Dendritic cell treated with granulocyte-macrophage colony-stimulating factor and Interleukin-4, amounts not matched to agents 40 ng/mL and 50 ng/mL, for 4 days (primary cell): ENCODE results near the gene STUB1.
A peak's percentile ranks its signal among the peaks of the same experiment; 100 is the strongest.

Experiments used
- H3K27ac Mint-ChIP-seq: one replicate; pipeline ENCODE4 v1.8.0; 2022; ENCODE audit warnings: mild to moderate bottlenecking, mixed read lengths
- H3K27me3 Mint-ChIP-seq: one replicate; pipeline ENCODE4 v1.8.0; 2022; ENCODE audit warnings: mild to moderate bottlenecking, mixed read lengths
- H3K36me3 Mint-ChIP-seq: one replicate; pipeline ENCODE4 v1.8.0; 2022; ENCODE audit warnings: low read depth, mixed read lengths
- H3K4me1 Mint-ChIP-seq: one replicate; pipeline ENCODE4 v1.8.0; 2022; ENCODE audit warnings: low read depth, mixed read lengths
- H3K4me3 Mint-ChIP-seq: one replicate; pipeline ENCODE4 v1.8.0; 2022; ENCODE audit warnings: mild to moderate bottlenecking, moderate library complexity, mixed read lengths
- H3K9me3 Mint-ChIP-seq: one replicate; pipeline ENCODE4 v1.8.0; 2022; ENCODE audit warnings: mixed read lengths
- intact Hi-C: fragments of 100-400 bp; cut with micrococcal nuclease; formaldehyde crosslinking; loops from one replicate; pipeline ENCODE4 v1.15.0; 2022

Gene STUB1

DNA sequence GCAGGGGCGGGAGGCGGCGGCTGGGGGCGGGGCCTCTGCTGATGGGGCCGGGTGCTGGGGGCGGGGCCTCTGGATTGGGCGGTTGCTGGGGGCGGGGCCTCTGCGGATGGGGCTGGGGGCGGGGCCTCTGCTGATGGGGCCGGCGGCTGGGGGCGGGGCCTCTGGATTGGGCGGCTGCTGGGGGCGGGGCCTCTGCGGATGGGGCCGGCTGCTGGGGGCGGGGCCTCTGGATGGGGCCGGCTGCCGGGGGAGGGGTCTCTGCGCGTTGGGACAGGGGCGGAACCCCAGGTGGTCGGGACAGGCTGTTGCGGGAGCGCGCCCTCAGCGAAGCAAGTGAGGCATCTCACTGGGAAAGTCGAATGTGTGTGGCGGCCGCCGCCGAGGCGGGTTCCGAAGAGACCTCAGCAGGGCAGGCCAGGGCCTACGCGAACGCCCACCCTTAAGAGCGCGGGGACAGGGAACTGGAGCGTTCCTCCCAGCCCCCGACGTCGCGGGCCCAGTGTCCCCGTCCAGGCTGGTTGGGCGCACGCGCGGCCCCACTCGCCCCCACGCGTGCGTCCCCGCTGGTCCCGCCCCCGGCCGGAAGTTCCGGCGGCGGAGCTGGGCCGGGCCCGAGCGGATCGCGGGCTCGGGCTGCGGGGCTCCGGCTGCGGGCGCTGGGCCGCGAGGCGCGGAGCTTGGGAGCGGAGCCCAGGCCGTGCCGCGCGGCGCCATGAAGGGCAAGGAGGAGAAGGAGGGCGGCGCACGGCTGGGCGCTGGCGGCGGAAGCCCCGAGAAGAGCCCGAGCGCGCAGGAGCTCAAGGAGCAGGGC lies at the start of gene STUB1:
TSS of gene STUB1 (plus strand) at position 597 of the 811 bp plus-strand sequence. CDS start at position 713, 116 bp downstream.
- Mint-ChIP-seq H3K27me3 (peaks cover 31% of the 10 kb centered on the region), H3K27ac (peak within 1 kb of the TSS; percentile 88), H3K9me3 (no peaks in the 10 kb centered on the region), H3K4me3 (peak within 1 kb of the TSS; percentile 84), H3K4me1 (peaks cover 57% of the 10 kb centered on the region), H3K36me3 (peaks cover 43% of the 10 kb centered on the region)
- intact Hi-C loops = no loop called here

DNA sequence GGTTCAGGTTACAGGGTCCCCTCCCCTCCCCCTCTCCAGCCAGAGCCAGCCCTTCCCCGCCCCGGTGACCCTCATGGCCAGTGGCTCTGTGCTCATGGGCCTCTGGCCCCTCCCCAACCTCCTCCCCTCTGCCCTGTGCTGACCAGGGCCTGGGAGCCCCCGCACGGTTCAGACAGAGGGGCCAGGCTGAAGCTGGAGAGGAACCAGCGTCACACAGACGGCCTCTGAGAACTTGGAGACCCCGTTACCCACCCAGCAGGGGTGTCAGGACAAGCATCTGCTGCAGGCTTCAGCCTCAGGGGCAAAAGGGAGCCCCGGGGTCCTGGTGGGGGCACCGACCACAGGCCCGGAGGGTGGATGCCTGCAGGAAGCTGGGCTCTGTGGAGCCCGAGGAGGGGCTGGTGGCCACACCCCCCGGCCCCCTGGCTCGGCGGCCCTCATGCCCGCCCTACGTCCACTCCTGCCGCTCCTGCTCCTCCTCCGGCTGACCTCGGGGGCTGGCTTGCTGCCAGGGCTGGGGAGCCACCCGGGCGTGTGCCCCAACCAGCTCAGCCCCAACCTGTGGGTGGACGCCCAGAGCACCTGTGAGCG lies 49.3 kb upstream of the STUB1 start, which contains the start of gene WFIKKN1:
TSS of gene WFIKKN1 (plus strand) at position 171 of the 591 bp plus-strand sequence. CDS start at position 440, 269 bp downstream.
- H3K4me3 Mint-ChIP-seq = no peak within 1 kb of the TSS
- H3K4me1 Mint-ChIP-seq = peaks cover 14% of the 10 kb centered on the region
- peak within 1 kb of the TSS; percentile 12 for H3K27ac Mint-ChIP-seq
- no peaks in the 10 kb centered on the region for H3K9me3 Mint-ChIP-seq
- peaks cover 8% of the 10 kb centered on the region for H3K27me3 Mint-ChIP-seq
- intact Hi-C loops = no loop called here
- peaks cover 63% of the 10 kb centered on the region for H3K36me3 Mint-ChIP-seq

DNA sequence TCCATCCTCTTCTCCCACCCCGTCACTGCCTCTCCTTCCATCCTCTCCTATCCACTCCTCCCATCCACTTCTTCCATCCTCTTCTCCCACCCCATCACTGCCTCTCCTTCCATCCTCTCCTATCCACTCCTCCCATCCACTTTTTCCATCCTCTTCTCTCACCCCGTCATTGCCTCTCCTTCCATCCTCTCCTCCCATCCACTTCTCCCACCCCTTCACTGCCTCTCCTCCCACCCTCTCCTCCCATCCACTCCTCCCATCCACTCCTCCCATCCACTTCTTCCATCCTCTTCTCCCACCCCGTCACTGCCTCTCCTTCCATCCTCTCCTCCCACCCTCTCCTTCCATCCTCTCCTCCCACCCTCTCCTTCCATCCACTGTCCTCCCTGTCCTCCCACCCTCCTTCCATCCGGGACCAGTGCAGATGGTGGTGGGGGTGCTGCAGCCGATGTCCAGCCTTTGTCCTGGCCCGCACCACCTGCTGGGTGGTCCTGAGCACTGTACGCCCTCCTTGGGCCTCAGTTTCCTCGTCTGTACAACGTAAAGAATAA lies 48.3 kb upstream of the STUB1 start:
- H3K9me3 Mint-ChIP-seq = no peaks in the 10 kb centered on the region
- H3K4me1 Mint-ChIP-seq = peaks cover 14% of the 10 kb centered on the region
- H3K27ac Mint-ChIP-seq = no peak overlapping the region
- H3K27me3 Mint-ChIP-seq = peaks cover 8% of the 10 kb centered on the region
- H3K4me3 Mint-ChIP-seq = no peak overlapping the region
- H3K36me3 Mint-ChIP-seq = peaks cover 61% of the 10 kb centered on the region
- intact Hi-C loops = no loop called here

DNA sequence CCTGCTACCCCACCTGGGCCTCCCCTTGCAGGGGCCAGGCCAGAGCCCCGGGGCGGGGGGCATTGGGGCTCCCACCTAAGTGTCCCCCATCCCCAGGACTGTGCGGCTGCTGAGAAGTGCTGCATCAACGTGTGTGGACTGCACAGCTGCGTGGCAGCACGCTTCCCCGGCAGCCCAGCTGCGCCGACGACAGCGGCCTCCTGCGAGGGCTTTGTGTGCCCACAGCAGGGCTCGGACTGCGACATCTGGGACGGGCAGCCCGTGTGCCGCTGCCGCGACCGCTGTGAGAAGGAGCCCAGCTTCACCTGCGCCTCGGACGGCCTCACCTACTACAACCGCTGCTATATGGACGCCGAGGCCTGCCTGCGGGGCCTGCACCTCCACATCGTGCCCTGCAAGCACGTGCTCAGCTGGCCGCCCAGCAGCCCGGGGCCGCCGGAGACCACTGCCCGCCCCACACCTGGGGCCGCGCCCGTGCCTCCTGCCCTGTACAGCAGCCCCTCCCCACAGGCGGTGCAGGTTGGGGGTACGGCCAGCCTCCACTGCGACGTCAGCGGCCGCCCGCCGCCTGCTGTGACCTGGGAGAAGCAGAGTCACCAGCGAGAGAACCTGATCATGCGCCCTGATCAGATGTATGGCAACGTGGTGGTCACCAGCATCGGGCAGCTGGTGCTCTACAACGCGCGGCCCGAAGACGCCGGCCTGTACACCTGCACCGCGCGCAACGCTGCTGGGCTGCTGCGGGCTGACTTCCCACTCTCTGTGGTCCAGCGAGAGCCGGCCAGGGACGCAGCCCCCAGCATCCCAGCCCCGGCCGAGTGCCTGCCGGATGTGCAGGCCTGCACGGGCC lies 47.5 kb upstream of the STUB1 start:
- no peak overlapping the region for H3K27ac Mint-ChIP-seq
- peaks cover 19% of the 10 kb centered on the region for H3K4me1 Mint-ChIP-seq
- peaks cover 9% of the 10 kb centered on the region for H3K27me3 Mint-ChIP-seq
- H3K9me3 Mint-ChIP-seq = no peaks in the 10 kb centered on the region
- H3K36me3 Mint-ChIP-seq = peaks cover 54% of the 10 kb centered on the region
- no peak overlapping the region for H3K4me3 Mint-ChIP-seq
- intact Hi-C loops = no loop called here

DNA sequence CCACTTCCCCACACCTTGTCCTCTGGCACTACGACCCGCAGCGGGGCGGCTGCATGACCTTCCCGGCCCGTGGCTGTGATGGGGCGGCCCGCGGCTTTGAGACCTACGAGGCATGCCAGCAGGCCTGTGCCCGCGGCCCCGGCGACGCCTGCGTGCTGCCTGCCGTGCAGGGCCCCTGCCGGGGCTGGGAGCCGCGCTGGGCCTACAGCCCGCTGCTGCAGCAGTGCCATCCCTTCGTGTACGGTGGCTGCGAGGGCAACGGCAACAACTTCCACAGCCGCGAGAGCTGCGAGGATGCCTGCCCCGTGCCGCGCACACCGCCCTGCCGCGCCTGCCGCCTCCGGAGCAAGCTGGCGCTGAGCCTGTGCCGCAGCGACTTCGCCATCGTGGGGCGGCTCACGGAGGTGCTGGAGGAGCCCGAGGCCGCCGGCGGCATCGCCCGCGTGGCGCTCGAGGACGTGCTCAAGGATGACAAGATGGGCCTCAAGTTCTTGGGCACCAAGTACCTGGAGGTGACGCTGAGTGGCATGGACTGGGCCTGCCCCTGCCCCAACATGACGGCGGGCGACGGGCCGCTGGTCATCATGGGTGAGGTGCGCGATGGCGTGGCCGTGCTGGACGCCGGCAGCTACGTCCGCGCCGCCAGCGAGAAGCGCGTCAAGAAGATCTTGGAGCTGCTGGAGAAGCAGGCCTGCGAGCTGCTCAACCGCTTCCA lies 46.7 kb upstream of the STUB1 start:
- Mint-ChIP-seq H3K4me3 (no peak overlapping the region), H3K4me1 (peaks cover 26% of the 10 kb centered on the region), H3K9me3 (no peaks in the 10 kb centered on the region), H3K27ac (no peak overlapping the region), H3K27me3 (peaks cover 11% of the 10 kb centered on the region), H3K36me3 (peaks cover 46% of the 10 kb centered on the region)
- intact Hi-C loops = no loop called here

DNA sequence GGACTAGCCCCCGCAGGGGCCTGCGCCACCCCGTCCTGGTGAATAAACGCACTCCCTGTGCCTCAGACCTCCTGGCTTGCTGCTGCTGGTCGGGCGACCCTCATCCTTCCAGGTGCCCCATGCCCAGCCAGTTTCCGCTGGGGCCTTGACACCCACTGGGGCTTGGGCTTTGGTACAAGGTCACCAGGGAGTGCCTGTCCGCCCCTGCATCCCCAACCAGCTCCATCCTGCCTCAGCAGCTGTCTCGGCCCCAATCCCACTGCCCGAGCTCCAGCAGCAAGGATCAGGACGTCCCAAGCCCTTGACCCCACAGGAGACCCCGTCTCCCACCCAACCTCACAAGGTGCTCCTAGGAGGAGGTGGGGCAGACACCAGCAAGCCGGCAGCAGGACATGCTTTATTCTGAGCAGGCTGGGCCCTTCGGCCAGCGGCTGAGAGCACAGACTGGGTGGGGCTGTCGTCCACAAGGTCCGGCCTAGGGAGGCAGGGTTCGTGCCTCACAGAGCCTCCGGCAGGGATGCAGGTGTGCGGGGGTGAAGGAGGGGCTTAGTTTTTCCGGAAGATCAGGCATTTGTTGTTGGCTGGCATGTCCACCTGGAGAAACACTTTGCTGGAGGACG lies 46.0 kb upstream of the STUB1 start:
- Mint-ChIP-seq H3K4me3 (peak overlapping the region; percentile 40), H3K27ac (no peak overlapping the region), H3K36me3 (peaks cover 39% of the 10 kb centered on the region), H3K27me3 (peaks cover 11% of the 10 kb centered on the region), H3K9me3 (no peaks in the 10 kb centered on the region), H3K4me1 (peaks cover 26% of the 10 kb centered on the region)
- intact Hi-C loops = no loop called here

DNA sequence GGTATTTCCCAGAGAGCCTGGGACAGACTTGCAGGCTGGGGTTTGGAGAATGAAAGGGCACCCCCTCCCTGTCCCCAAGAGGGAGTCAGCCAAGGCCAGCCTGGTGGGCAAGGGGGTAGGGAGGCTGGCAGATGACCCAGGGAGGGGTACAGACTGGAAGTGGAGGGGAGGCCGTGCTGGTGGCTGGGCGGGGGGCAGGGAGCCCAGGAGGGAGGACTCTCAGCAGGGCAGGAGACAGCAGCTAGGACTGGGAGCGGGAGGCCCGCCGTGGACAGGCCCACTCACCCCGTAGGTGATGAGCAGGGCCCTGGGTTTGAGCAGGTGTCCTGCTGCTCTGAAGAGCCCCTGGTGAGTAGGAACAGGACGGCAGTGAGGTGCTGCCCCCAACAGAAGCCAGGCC lies 45.2 kb upstream of the STUB1 start:
- H3K9me3 Mint-ChIP-seq = no peaks in the 10 kb centered on the region
- peaks cover 26% of the 10 kb centered on the region for H3K4me1 Mint-ChIP-seq
- intact Hi-C loops = no loop called here
- H3K27me3 Mint-ChIP-seq = peaks cover 11% of the 10 kb centered on the region
- peaks cover 34% of the 10 kb centered on the region for H3K36me3 Mint-ChIP-seq
- peak overlapping the region; percentile 70 for H3K4me3 Mint-ChIP-seq
- H3K27ac Mint-ChIP-seq = no peak overlapping the region

DNA sequence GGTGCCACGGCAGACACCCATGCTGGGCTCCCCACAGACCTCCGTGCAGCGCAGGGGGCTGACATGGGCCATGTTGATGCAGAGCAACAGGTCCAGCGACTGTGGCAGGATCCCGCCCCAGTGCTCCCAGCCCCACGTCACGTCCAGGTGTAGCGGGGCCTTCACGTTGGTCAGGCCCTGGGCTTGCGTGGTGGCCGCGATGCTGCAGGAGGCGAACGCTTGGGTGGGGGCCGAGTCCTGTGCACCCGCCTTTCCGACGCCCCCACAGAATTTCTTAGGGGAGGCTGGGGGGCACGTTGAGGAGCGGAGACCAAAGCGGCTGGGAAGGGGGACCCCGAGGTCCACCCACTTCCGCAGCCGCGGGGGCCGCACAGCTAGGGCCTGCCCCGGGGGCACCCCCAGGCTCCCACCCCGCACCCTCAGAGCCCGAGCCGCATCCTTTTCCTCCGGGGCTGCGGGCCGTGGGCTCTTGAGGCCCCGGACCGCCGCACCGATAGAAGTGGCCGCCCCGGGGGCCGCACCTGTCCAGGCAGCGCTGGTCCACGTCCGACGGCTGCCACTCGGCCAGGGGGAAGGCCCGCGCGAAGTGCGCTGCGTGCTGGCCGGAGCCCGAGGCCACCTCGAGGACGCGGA lies 44.5 kb upstream of the STUB1 start:
- H3K4me1 Mint-ChIP-seq = peaks cover 32% of the 10 kb centered on the region
- peaks cover 34% of the 10 kb centered on the region for H3K36me3 Mint-ChIP-seq
- intact Hi-C loops = loop anchor here (1.0 kb wide), 1 partner anchor 46 kb away; no protein-coding TSS in a partner anchor
- H3K9me3 Mint-ChIP-seq = no peaks in the 10 kb centered on the region
- peaks cover 11% of the 10 kb centered on the region for H3K27me3 Mint-ChIP-seq
- peak overlapping the region; percentile 97 for H3K4me3 Mint-ChIP-seq
- peak overlapping the region; percentile 94 for H3K27ac Mint-ChIP-seq

DNA sequence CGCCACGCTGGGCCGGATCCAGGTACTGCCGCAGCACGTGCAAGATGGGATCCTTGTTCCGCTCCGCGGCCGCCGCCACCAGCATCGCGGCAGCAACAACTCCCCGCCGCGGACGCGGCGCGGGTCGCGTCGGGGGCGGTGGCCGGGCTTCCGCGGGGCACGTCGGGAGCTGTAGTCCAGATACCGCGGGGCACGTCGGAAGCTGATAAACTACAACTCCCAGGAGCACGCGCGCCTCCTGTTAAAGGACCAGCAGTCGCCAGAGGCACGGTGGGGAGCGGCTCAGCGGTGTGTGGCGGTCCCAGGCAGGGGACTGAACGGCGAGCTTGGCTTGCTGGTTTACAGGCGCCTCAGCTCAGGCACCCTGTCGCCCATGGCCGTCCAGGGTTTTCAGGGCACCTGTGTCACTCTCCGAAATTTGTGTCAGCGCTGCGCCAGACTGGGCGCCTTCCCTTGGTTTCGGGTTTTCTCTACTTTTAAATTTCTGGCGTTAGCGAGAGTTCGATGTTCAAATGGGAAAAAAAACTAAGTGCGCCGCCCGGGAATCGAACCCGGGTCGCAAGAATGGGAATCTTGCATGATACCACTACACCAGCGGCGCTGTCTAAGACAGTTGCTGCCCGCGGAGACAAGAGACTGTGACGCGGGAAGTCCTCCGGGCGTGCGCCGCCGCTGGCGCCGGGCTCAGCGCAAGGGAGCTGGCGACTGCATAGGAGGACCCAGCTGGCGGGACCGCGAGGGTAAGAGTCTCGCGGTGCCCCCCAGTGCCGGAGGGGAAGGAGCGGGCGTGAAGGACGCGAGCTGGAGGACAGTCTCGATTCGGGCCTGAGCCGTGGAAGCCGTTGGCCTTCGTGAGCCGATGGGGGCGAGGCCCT lies 43.8 kb upstream of the STUB1 start, which contains the start of gene METTL26:
TSS of gene METTL26 (minus strand) at position 100 of the 875 bp plus-strand sequence. CDS start at position 85, 15 bp downstream.
- H3K9me3 Mint-ChIP-seq = no peaks in the 10 kb centered on the region
- peaks cover 34% of the 10 kb centered on the region for H3K36me3 Mint-ChIP-seq
- H3K4me1 Mint-ChIP-seq = peaks cover 30% of the 10 kb centered on the region
- H3K27me3 Mint-ChIP-seq = peaks cover 7% of the 10 kb centered on the region
- intact Hi-C loops = loop anchor here (1.0 kb wide), 2 partner anchors 24 to 47 kb away; no protein-coding TSS in a partner anchor
- peak within 1 kb of the TSS; percentile 97 for H3K4me3 Mint-ChIP-seq
- peak within 1 kb of the TSS; percentile 94 for H3K27ac Mint-ChIP-seq

DNA sequence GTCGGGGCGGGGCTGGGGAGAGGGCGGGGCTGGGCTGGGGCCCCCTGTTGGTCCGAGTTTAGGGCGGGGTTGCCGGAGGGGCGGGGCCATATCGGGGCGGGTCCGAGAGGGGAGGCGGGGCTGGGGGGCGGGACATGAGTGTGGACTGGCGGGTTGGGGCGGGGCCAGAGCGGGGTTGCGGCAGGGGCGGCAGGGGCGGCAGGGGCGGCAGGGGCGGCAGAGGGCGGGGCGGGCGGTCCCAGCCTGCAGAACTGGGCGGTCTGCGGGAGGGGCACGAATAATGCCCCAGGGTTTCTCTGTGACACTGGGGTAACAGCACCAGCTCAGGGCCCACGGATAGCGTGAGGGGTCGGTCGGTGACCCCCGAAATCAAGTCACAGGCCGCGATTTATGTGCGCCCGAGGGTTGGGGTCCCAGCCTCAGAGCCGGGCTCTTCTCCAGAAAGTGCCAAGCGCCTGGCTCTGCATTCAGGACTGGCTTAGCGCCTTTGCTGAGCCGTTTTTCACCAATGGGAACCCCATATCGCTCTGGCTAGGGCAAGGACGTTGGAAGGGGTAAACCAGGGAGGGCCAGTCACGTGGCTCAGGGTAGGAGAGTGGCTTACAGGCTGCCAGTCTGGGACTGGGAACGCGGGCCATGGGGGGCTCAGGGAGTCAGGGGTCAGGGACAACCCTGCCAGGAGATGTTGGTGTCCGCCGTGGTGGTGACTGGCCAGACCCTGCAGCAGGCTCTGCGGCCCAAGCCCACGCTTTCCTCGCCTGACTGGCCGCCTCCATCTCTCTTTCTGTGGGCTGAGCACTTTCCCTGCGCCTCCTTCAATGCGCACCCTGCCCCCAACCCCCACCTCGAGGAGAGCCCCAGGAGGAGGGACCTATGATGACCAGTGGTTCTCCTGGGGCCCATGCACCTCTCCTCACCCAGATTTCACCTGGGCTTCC lies 42.9 kb upstream of the STUB1 start:
- H3K36me3 Mint-ChIP-seq = peaks cover 35% of the 10 kb centered on the region
- peak overlapping the region; percentile 94 for H3K27ac Mint-ChIP-seq
- peaks cover 30% of the 10 kb centered on the region for H3K4me1 Mint-ChIP-seq
- H3K4me3 Mint-ChIP-seq = peak overlapping the region; percentile 97
- intact Hi-C loops = loop anchor here (1.0 kb wide), 1 partner anchor 23 kb away; no protein-coding TSS in a partner anchor
- H3K9me3 Mint-ChIP-seq = no peaks in the 10 kb centered on the region
- peaks cover 3% of the 10 kb centered on the region for H3K27me3 Mint-ChIP-seq

DNA sequence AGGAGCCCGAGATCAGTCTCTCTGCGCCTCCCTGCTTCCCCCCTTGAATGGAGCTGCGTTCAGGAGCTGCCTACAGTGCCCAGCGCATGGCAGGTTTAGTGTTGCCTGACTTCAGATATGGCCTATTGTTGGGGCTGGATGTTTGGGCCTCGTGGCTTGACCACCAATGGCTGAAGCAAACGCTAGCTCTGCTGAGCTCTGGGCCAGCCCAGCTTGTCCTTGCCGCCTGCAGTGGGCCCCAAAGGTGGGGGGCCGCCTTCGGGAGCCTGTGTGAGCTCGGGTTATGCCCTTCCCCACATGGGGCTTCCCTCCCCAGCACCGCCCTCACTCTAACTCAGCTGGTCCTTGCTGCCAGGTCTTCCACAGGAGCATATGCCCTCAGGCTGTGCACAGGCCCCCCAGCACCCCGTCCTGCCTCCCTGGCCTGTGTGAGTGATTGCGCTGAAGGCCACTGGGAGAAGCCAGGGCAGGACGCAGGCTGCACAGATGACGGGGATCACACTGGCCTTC lies 42.1 kb upstream of the STUB1 start:
- no peaks in the 10 kb centered on the region for H3K9me3 Mint-ChIP-seq
- intact Hi-C loops = no loop called here
- no peak overlapping the region for H3K4me3 Mint-ChIP-seq
- peaks cover 36% of the 10 kb centered on the region for H3K4me1 Mint-ChIP-seq
- H3K27me3 Mint-ChIP-seq = peaks cover 3% of the 10 kb centered on the region
- H3K36me3 Mint-ChIP-seq = peaks cover 37% of the 10 kb centered on the region
- peak overlapping the region; percentile 94 for H3K27ac Mint-ChIP-seq
